HepG2 (cell line): ENCODE data around the gene CHST4.

Experiments used
- CCAR2 ChIP-seq: fragments of 200-400 bp; formaldehyde crosslinking; optimal IDR thresholded peaks from 2 replicates; pipeline ENCODE3; 2018; ENCODE audit warnings: low read depth, mild to moderate bottlenecking, low read length, moderate library complexity
- EZH2 ChIP-seq: conservative IDR thresholded peaks from 2 replicates; pipeline ENCODE4 v1.6.1; 2012; ENCODE audit warnings: mild to moderate bottlenecking, low read depth, low read length, moderate library complexity
- KAT7 ChIP-seq: IDR thresholded peaks from 2 replicates; pipeline ENCODE4 v1.6.1; 2018; ENCODE audit warnings: borderline replicate concordance, missing compliant biosample characterization
- MYNN ChIP-seq: sonication (generic); formaldehyde crosslinking; IDR thresholded peaks from 2 replicates; pipeline ENCODE4 v1.4.0; 2020; ENCODE audit warnings: mild to moderate bottlenecking, low read depth, missing genetic modification reagents
- NFYB ChIP-seq: sonication (generic); formaldehyde crosslinking; IDR thresholded peaks from 2 replicates; pipeline ENCODE4 v1.4.0; 2020; ENCODE audit warnings: missing genetic modification reagents
- SMARCE1 ChIP-seq: fragments of 450-650 bp; IDR thresholded peaks from 2 replicates; pipeline ENCODE4 v1.6.1; 2017; ENCODE audit warnings: borderline replicate concordance
- SMC3 ChIP-seq: IDR thresholded peaks from 2 replicates; pipeline ENCODE4 v1.6.1; 2011; ENCODE audit warnings: low read length, improper control_type of control experiment
- TCF7 ChIP-seq: sonication (generic); IDR thresholded peaks from 2 replicates; pipeline ENCODE4 v1.6.1; 2016; ENCODE audit warnings: antibody characterized with exemption, low read depth
- ZBTB20 ChIP-seq: sonication (generic); formaldehyde crosslinking; IDR thresholded peaks from 2 replicates; pipeline ENCODE4 v1.8.1; 2023; ENCODE audit warnings: missing genetic modification reagents, low read depth, mild to moderate bottlenecking, borderline replicate concordance
- ZNF749 ChIP-seq: sonication (generic); formaldehyde crosslinking; IDR thresholded peaks from 2 replicates; pipeline ENCODE4 v1.8.0; 2022; ENCODE audit warnings: mild to moderate bottlenecking, missing genetic modification reagents, moderate library complexity, borderline replicate concordance
- ZSCAN31 ChIP-seq: sonication (generic); formaldehyde crosslinking; IDR thresholded peaks from 2 replicates; pipeline ENCODE4 v1.5.0; 2020; ENCODE audit warnings: low read depth, mild to moderate bottlenecking, missing genetic modification reagents

- TF ChIP-seq CCAR2, result no peak
- TF ChIP-seq ZNF749 (CRISPR knock-in tag), result no peak
- no peak for TF ChIP-seq EZH2
- TF ChIP-seq TCF7, result no peak
- no peak for TF ChIP-seq NFYB
- TF ChIP-seq ZBTB20 (CRISPR knock-in tag), result no peak
- no peak for TF ChIP-seq MYNN (CRISPR knock-in tag)
- TF ChIP-seq ZSCAN31, result no peak
- TF ChIP-seq KAT7 (CRISPR knock-in tag), result no peak
- TF ChIP-seq SMARCE1, result no peak
- TF ChIP-seq SMC3, result no peak
Observed at GRCh38 chr16:71557954-71558582, 31.8 kb downstream of the CHST4 start.
